CD4-positive, alpha-beta T cell treated with Interleukin-10 for 1 hour (primary cell): ENCODE data around the gene DTX3.
A peak's percentile ranks its signal among the peaks of the same experiment; 100 is the strongest.
"Not testable (repeated sequence)": the region's sequence is repeated elsewhere in the genome, so short reads cannot be mapped to it uniquely, and the experiment has no call there.

Experiments
- DNase-seq: peaks from one replicate; pipeline ENCODE4 v3.0.0-alpha.2; 2020

DTX3 gene

DNA sequence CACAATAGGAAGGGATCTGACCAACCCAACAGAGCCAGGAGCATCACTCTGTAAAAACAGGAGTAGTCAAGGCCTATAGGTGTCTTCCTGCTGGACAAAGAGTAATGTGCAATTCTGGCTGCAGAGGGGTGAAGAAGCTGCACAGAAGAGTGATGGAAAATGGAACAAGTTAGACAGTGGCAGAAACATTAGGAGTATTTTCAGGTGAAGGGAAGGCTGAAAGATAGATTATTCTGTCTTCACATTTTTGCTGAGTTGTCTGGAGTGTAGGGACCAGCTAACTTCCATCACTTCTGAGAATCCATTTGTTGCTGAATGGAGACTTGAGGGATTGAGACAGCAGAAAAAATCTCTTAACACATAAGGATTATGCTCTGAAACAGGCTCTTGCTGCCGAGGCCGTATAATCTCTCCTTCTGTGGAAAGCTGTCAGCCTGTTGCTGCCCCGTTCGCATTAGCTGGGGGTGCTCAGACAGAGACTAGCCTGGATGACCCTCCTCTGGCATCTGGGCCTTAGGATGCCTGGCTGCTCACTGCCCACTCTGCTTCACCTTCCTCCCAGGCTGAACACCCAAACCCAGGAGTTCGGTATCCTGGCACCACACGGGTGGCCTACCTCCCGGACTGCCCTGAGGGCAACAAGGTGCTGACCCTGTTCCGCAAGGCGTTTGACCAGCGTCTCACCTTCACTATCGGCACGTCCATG lies 3.5 kb downstream of the DTX3 start:
- no peak for DNase-seq

DNA sequence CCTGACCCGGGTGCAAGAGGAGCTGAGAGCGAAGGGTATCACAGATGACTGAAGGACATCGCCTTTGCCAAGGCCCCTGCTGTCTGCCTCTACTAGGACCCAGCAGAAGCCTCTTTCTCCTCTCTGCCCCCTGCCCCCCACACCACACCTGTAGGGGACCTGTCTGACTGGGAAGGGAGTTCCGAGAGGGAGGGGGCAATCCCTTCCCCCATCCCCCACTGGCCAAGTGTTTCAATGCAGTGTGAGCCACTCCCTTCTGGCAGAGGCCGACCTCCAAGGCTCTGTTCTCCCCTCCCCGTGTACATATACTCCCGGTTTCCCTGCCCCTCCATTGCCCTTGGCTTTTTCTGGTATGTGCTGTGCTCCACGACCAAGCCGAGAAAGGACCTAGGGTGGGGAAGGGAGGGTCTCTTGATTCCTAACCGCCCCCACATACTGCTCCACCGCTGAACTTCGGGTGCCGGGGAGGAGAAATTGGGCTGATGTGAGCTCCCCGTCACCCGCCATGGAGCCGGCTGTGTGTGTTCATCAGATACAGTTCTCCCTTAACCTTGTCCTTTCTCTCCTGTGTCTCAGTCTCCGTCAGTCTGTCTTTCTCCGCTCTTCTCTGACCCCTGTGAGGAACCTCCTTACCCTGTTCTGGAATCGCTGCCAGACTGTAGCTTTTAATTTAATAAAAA lies 4.6 kb downstream of the DTX3 start:
- no peak for DNase-seq

DNA sequence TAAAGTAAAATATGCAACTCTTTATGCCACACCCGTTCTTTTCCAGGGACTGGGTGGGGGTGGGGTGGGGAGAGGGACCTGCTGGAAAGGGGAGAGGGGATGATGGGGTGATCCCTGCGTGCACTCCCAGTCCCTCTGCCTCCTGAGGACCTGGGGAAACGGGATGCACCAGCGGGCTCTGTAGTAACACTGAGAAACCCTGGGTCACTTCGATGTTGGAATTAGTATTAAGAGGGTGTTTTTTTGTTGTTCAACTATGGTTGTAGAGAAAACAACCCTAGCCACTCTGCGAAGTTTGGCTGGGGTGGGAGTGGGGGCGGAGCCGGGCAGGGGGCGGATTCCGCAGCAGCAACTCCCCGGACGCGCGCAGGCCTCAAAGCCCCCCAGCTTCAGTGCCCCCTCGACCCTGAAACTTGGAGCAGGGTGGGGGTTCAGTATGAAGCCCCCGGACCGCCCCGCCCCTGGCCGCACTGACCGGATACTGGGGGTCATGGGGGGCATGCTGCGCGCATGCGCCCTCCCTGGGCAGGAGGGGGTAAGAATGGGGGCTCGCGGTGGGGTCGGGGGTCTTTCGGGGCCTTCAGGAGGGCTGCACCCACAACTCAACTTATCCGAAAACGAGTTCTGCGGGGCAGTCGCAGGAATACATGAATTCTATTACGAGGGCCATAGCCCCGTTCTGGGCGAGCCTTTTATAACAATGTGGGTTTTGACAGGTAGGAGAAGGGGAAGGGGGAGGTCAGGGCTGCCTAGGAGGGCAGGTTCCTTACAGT lies 5.3 kb downstream of the DTX3 start:
- DNase-seq = no peak

DNA sequence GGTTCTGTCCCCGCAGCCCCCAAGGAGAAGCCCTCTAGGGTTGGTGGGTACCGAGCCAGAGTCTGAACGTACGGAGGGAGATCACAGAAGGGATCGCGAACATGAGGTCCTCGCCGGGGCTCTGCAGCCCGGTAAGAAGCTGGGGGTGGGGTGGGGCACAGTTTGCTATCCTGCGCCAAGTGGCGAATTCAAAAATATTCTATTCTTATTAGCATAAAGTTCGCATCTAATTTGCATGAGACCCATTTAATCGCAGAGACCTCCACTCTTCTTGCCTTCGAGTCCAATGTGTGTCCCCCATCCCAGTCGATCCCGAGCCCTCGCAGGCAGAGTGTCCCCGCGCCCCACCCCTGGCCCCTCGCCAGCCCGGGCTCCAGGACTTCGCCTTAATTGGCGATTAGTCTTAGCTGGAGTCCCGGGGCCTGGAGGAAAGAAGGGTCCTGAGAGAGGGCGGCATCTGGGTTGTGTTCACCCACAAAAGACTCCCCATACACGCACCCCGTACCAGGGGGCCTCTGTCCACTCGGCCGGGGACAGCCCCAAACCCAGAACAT lies 6.0 kb downstream of the DTX3 start:
- DNase-seq = no peak

DNA sequence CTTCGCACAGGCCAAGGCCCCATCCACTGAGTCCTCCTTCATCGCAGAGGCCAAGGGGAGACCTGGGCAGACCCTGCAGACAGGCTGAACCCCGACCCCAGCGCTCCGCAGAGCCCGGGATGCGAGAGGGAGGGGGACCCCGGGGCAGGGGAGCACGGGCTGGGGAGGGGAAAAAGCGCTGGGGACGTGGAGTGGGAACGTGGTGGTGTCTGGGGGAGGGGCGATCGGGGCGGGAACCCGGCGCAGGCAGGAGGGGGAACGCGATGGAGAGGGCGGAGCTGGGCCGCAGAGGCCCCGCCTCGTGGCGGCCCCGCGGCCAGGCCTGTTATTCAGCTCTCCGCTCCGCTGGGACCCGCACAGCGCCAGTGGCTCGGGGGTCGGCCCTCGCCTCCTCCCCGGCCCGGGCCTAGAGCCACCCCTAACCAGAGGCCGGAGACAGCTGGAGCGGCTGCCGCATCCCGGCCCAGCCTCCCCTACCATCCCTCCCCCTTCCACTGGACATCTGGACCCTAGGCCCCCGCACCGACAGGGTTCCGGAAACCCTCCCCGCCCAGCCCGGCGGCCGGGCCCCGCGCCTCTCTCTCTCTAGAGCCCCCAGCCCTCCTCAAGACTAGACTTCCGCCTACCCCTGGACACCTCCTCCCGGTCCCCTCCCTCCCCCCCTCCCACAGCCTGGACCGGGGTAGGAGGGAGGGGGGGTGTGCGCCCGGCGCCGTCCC lies 6.6 kb downstream of the DTX3 start, which contains the start of gene ARHGEF25:
ARHGEF25 (plus strand) TSS at position 328 of the 719 bp plus-strand sequence. CDS start 460 bp downstream, outside the sequence.
- DNase-seq = peak; percentile 56

DNA sequence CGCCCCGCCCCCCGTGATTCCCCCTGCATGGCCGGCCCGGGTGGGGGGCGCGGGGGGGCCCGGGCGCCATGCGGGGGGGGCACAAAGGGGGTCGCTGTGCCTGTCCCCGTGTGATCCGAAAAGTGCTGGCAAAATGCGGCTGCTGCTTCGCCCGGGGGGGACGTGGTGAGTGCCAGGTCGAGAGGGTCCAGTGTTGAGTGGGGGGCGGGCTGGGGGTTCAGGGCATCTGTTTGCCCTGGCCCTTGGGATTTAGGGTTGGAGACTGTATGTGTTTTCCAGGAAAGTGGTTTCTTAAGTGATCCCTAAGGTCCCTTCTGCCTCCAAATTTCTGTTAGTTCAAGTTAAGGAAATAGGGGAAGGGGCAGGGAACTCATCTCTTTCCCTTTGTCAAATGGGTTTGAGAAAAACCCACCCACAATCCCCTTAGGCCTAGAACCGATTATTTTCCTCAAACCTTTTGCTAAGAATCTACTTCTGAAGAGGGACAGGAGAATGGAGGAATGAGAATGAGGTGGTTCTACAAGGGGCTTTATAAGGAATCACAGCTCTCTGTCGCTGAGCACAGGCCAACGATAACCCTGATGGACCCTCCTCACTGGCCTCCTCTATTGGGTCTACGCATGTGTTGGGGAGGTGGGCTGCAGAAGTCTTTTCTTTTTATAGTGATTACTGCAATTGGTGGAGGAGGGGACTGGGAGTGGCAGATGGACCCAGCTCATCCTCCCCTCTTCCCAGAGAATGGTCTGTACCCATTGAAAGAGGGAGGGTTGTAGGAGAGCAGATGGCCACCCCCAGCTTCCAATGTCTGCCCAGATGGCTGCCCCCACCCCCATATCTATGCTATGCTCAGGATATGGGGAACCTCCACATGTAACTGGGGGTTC lies 7.4 kb downstream of the DTX3 start:
- no peak for DNase-seq

DNA sequence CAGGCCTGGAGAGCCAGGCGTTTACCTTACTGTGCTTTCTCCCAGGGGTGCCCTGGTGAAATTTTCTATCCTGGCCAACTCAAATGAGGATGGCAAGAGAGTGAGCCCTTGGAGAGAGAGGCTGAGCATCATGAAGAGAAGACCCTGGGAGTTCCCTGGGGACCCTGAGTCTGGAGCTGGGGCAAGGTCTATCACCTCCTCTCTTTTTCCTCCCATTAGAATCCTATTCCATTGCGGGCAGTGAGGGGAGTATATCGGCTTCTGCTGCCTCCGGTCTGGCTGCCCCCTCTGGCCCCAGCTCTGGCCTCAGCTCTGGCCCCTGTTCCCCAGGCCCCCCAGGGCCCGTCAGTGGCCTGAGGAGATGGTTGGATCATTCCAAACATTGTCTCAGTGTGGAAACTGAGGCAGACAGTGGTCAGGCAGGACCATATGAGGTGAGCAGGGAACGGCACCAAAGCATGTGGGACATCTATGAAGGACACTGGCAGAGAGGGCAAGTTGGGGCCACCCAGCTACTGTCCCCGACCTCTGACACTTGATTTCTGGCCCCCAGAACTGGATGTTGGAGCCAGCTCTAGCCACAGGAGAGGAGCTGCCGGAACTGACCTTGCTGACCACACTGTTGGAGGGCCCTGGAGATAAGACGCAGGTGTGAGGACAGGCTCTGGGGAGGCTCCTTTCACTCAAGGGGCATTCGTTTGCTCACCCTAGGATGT lies 8.2 kb downstream of the DTX3 start:
- no peak for DNase-seq

DNA sequence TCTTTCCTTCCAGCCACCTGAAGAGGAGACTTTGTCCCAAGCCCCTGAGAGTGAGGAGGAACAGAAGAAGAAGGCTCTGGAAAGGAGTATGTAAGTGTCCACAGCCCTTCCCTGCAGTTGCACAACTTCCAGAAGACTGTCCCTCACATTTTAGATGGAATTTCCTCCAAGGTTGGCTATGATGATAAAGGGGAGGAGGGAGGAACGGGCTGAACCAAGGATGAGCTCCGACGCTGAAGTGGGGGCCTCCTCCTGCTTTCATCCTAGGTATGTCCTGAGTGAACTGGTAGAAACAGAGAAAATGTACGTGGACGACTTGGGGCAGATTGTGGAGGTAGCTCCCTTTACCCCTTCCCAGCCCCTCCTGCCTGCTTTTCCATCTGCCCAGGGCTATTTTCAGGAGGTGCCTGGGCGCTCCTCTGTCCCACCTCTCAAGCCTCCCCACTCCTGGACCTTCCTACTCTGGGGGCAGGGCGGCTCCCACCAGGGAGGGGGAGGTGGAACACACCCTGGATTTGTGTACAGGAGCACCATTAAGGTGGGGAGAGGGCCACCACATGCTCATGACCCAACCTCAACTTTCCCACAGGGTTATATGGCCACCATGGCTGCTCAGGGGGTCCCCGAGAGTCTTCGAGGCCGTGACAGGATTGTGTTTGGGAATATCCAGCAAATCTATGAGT lies 8.9 kb downstream of the DTX3 start:
- DNase-seq = no peak

DNA sequence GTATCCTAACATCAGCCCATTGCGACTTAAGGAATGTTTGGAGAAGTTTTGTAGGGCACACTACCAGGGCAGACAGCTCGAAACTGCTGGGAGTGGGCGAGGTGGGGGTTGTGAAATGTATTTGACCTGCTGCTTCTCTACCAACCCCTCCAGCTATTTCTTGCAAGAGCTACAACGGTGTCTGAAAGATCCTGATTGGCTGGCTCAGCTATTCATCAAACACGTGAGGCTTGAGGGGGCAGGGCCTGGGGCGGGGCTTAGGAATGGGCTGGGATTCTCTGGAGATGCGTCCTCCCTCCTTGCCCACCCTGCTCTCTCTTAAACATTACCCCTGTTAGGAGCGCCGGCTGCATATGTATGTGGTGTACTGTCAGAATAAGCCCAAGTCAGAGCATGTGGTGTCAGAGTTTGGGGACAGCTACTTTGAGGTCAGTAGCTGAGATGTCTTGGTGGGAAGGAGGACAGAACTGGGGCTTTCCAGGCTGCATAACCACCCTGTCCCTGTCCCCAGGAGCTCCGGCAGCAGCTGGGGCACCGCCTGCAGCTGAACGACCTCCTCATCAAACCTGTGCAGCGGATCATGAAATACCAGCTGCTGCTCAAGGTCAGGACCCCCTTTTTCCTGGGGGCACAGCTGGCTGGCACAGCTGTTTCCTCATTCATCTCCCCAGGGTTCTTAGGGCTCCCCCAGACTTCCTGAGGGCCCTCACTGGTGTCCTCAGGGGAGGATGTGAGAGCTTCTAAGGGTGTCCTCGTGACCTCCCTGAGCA lies 9.7 kb downstream of the DTX3 start:
- DNase-seq = no peak

DNA sequence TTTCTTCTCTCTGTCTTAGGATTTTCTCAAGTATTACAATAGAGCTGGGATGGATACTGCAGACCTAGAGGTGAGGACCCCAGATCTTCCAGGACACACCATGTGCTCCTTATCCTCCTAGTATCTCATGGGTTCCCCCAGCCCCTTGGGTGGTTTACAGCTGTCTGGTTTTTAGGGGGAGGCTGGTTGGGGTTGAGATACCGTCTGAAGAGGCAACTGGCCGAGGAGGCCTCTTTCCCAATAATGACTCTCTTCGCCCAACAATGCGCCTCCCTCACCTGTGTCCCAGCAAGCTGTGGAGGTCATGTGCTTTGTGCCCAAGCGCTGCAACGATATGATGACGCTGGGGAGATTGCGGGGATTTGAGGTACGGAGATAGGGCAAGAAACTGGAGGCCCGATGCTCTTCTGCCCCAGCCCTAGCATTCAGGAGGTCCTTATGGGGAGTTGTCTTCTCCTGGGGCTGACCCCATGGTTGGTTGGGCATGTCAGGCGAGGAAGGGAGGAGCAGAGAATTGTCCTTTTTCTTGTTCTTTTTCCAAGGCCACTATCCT lies 10.4 kb downstream of the DTX3 start:
- DNase-seq = no peak

DNA sequence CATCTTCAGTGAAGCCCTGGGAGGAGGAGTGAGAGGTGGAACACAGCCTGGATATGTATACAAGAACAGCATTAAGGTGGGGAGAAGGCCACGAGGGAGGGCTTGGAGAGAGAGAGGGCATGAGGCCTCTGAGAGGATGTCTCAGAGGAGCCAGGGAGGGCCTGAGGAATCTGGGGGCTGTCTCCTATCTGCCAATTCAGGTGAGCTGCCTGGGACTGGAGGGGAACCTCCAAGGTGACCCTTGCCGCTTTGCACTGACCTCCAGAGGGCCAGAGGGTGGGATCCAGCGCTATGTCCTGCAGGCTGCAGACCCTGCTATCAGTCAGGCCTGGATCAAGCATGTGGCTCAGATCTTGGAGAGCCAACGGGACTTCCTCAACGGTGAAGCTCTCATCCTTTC lies 11.0 kb downstream of the DTX3 start:
- no peak for DNase-seq

DNA sequence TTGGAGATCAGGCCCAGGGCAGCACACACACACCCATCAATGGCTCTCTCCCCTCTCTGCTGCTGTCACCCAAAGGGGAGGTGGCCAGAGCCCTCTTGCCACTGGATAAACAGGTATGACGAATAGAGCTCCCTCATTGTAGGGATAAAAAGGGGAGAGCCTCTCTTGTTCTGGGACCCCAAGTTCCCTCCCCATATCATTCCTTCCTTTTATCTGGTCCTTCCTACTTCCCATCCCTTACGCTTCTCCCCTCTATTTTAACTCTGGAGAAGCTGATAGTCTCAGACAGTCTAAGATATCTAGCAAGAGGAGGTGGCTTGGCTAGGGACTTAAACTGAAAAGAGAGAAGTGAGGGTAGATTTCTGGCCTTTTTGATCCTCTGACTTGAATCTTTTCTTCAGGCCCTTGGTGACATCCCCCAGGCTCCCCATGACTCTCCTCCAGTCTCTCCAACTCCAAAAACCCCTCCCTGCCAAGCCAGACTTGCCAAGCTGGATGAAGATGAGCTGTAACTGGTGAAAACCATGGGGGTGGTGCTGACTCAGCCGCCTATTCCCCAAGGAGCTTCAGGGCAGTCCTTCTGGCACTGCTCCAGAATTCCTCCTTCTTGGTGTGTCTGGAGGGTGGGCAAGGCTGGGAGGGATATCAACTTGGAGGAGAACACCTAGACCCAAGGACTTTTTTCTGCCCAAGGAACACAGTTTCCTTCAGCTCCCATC lies 11.9 kb downstream of the DTX3 start:
- DNase-seq = no peak

DNA sequence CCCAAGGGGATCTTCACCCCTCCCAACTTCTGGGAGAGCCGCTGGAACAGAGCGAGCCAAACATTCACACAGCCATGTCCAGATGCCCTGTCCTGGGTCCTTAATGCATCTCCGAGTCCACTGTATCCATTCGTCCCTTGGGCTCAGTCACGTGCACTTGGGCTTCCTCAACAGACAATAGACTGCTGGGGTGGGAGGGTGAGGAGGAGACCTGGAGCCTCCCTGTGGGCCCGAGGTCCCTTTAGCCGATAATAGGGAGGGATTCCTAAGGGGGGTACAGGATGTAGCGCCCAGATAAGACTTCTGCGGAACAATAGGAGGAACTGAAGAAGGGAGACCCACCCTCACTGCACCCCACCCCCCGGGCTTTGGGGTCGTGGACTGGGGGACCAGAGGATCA lies 13.3 kb downstream of the DTX3 start:
- no peak for DNase-seq

DNA sequence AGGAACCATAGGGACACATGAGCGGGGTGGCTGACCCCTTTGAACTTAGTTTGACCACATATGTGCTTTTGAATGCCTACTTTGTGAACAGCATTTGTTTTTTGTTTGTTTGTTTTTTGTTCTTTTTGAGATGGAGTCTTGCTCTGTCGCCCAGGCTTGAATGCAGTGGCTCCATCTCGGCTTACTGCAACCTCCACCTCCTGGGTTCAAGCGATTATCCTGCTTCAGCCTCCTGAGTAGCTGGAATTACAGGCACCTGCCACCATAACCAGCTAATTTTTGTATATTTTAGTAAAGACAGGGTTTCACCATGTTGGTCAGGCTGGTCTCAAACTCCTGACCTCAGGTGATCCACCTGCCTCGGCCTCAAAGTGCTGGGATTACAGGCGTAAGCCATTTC lies 13.8 kb downstream of the DTX3 start:
- DNase-seq = not testable (repeated sequence)

DNA sequence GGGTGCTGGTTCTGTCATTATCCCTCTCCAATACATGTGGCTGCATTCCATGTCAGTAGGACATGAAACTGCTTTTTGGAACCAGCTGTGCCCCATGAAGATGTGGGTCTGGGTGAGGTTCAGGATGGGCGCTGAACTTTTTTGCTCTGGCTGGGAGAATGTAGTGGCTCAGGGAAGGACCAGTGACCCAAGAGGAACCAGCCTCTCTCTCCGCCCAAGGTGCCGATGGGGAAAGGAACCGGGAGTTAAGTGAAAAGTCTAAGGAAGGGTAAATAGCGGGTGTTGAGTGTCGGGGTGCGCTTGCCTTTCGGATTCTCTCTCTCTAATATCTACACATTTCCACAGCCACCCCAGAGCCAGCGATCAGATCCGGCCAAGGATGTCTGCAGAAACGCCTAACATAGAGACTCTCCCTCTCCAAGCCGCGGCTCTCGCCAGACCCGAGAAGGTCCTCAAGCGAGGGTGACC lies 14.4 kb downstream of the DTX3 start:
- DNase-seq = no peak

DNA sequence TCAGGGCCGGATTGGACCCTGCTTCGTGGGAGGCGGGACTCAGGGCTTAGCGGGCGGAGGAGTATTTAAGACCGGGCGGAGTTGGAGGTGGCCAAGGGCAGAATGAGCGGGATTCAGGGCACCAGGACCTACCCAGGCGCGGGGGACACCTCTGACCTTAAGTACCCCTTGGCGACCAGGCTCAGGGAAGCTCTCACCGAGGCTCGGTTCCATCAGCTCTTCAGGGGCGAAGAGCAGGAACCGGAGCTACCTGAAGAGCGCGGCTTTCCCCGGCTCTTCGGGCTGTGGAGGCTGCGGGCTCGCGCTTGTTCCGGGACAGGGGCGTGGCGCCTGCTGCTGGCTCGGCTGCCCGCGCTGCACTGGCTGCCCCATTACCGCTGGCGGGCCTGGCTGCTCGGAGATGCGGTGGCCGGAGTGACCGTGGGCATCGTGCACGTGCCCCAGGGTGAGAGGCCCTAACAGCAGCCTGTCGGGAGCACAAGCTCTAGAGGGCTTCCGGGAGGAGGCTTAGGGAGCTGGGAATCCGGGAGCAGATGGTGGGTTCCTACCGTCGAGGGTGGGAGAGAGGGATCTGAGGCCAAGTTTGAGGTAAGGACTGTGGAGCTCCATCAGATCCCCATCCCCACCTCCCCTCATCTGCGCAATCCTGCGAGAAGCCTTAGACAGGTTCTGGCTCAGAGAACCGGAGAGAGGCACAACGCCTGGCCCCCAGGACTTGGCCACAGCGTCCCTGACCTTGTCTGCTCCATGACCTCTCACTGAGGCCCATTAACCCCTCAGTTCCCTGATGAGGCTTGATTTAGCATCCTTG lies 15.0 kb downstream of the DTX3 start:
- DNase-seq = peak; percentile 30

DNA sequence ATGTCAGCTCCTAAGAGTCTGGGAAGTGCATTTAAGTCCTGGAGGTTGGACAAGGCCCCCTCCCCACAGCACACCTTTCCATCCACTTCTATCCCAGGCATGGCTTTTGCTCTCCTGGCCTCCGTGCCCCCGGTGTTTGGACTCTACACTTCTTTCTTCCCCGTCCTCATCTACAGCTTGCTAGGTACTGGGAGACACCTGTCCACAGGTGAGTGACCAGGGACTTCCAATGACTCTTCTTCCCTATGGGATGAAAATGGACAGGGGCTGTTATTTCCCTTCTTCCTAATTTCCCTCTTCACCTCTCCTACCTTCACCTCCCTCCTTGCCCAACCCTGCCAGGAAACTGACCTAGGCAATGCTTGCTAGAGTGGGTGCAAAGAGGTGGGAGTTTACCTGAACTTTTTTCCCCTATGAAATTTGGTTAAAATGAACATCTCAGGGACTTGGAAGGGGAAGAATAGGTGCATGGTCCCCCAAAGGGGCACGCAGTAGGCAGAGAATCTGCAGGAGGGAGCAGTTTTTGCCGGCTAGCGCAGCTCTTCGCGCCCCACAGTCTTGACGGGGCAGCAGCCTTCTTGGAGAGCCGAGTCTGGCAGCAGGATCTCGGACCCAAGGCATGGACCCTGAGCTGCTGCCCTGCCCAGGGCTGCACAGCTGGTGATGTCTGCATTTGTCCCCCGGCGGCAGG lies 15.8 kb downstream of the DTX3 start:
- no peak for DNase-seq
